Activated T-helper 17 cell treated with anti-CD3 and anti-CD28 coated beads, Interleukin-2, amount 50 U/mL, for 72 hours (primary cell): ENCODE measurements around the gene HIRA. TPM values are rescaled to one million over a fixed set of nuclear protein-coding genes. Genes with fewer than 3 reads are reported as not detected.
A peak's percentile ranks its signal among the peaks of the same experiment; 100 is the strongest.
"Not testable (repeated sequence)": the region's sequence is repeated elsewhere in the genome, so short reads cannot be mapped to it uniquely, and the experiment has no call there.

Experiments used
- ATAC-seq: fragments of 150-1000 bp; cut with Tn5 transposase; replicated peaks from 2 replicates; pipeline ENCODE4 v1.10.0; 2021; ENCODE audit warnings: mild to moderate bottlenecking, moderate library complexity
- H3K27ac Mint-ChIP-seq: one replicate; pipeline ENCODE4 v1.8.0; 2022; ENCODE audit warnings: mixed read lengths
- H3K27me3 Mint-ChIP-seq: one replicate; pipeline ENCODE4 v1.8.0; 2022; ENCODE audit warnings: mixed read lengths
- H3K36me3 Mint-ChIP-seq: one replicate; pipeline ENCODE4 v1.8.0; 2022; ENCODE audit warnings: low read depth, mild to moderate bottlenecking, mixed read lengths
- H3K4me1 Mint-ChIP-seq: one replicate; pipeline ENCODE4 v1.8.0; 2022; ENCODE audit warnings: mixed read lengths
- H3K4me3 Mint-ChIP-seq: one replicate; pipeline ENCODE4 v1.8.0; 2022; ENCODE audit warnings: mild to moderate bottlenecking, mixed read lengths
- H3K9me3 Mint-ChIP-seq: one replicate; pipeline ENCODE4 v1.8.0; 2022; ENCODE audit warnings: mixed read lengths
- total RNA-seq, 2 donors: library from RNA; stranded (reverse); gene quantifications; one replicate each; pipeline ENCODE4 v1.2.3, GENCODE V29; 2022

Gene HIRA
- total RNA-seq, 2 donors from 2014 or later, result 21.4 to 45.6 TPM

DNA sequence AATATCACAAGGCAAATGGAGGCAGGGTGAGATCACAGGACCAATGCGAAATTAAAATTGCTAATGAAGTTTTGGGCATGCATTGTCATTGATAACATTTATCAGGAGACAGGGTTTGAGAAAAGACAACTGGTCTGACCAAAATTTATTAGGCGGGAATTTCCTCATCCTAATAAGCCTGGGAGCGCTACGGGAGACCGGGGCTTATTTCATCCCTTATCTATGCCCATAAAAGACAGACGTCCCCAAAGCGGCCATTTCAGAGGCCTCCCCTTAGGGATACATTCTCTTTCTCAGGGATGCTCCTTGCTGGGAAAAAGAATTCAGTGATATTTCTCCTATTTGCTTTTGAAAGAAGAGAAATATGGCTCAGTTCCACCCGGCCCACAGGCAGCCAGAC, 111.4 kb downstream of the HIRA start:
- ATAC-seq, H3K9me3 Mint-ChIP-seq, H3K27me3 Mint-ChIP-seq, H3K27ac Mint-ChIP-seq, H3K36me3 Mint-ChIP-seq, H3K4me1 Mint-ChIP-seq, H3K4me3 Mint-ChIP-seq: not testable (repeated sequence)

DNA sequence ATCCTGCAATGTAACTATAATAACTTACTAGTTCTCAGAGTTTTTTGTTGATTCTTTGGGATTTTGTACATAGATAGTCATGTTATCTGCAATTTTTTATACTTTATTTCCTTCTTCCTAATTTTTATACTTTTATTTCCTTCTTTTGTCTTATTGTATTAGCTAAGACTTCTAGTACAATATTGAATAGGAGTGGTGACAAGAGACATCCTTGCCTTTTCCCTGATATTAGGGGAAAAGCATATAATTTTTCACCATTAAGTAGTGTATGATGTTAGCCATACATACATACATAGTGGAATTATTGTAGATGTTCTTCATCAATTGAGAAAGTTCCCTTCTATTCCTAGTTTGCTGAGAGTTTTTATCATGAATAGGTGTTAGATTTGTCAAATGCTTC, 112.3 kb downstream of the HIRA start:
- no peak for ATAC-seq
- Mint-ChIP-seq H3K27ac (no peak overlapping the region), H3K9me3 (peaks cover 10% of the 10 kb centered on the region), H3K36me3 (no peaks in the 10 kb centered on the region), H3K4me1 (no peaks in the 10 kb centered on the region), H3K27me3 (no peaks in the 10 kb centered on the region), H3K4me3 (no peak overlapping the region)

DNA sequence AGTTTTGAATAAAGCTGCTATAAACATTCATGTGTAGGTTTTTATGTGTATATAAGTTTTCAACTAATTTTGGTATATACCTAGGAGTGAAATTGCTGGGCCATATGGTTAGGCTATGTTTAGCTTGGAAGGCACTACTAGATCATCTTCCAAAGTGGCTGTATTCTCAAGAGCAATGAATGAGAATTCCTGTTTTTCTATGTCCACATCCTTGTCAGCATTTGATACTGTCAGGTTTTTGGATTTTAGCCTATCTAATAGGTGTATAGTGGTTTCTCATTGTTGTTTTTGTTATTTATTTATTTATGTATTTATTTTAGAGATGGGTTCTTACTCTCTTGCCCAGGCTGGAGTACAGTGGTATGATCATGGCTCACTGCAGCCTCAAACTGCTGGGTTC, 113.7 kb downstream of the HIRA start:
- Mint-ChIP-seq H3K27ac (no peak overlapping the region), H3K27me3 (no peaks in the 10 kb centered on the region), H3K36me3 (no peaks in the 10 kb centered on the region), H3K4me1 (no peaks in the 10 kb centered on the region), H3K4me3 (no peak overlapping the region), H3K9me3 (peaks cover 13% of the 10 kb centered on the region)
- no peak for ATAC-seq

DNA sequence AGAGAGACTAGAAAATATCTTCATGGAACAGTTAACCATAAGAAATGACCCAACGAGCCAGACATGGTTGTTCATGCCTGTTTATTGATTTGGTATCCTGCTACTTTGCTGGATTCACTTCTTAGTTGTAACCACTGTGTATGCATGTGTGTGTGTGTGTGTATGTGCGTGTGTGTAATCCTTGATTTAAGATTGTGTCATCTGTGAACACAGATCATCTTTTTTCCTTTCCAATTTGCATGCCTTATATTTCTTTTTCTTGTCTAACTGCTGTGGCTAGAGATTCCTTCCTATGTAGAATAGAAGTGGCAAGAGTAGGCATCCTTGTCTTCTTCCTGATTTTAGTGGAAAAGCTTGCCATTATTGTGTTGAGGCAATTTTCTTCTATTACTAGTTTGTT, 123.7 kb downstream of the HIRA start:
- H3K36me3 Mint-ChIP-seq, result no peaks in the 10 kb centered on the region
- no peaks in the 10 kb centered on the region for H3K4me1 Mint-ChIP-seq
- no peaks in the 10 kb centered on the region for H3K9me3 Mint-ChIP-seq
- H3K4me3 Mint-ChIP-seq, result no peak overlapping the region
- no peak overlapping the region for H3K27ac Mint-ChIP-seq
- no peak for ATAC-seq
- H3K27me3 Mint-ChIP-seq, result no peaks in the 10 kb centered on the region

DNA sequence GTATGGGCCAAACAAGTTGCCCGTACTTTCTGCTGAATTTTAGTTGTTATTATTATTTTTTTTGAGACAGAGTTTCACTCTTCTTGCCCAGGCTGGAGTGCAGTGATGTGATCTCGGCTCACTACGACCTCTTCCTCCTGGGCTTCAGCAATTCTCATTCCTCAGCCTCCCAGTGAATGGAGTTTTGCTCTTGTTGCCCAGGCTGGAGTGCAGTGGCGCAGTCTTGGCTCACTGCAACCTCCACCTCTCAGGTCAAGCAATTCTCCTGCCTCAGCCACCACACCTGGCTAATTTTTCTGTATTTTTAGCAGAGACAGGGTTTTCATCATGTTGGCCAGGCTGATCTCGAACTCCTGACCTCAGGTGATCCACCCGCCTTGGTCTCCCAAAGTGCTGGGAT, 125.0 kb downstream of the HIRA start:
- not testable (repeated sequence) for H3K36me3 Mint-ChIP-seq, H3K27ac Mint-ChIP-seq, ATAC-seq, H3K4me1 Mint-ChIP-seq, H3K4me3 Mint-ChIP-seq, H3K9me3 Mint-ChIP-seq, H3K27me3 Mint-ChIP-seq

DNA sequence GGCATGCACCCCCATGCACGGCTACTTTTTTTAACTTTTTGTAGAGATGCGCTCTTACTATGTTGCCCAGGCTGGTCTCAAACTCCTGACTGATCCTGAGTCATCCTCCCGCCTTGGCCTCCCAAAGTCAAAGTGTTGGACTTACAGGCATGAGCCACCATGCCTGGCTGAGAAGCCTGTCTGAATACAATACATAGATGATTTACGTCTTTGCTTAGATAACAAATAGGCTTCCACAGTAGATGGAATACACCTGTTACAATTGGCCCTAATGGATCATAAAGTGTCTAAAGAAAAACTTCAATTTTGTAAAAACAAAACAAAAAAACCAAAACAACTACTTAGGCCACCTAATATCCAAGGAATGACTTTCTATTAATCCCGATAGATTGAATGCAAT, 127.0 kb downstream of the HIRA start:
- Mint-ChIP-seq H3K4me1 (no peaks in the 10 kb centered on the region), H3K9me3 (no peaks in the 10 kb centered on the region), H3K27ac (no peak overlapping the region), H3K4me3 (no peak overlapping the region), H3K27me3 (no peaks in the 10 kb centered on the region), H3K36me3 (no peaks in the 10 kb centered on the region)
- no peak for ATAC-seq

DNA sequence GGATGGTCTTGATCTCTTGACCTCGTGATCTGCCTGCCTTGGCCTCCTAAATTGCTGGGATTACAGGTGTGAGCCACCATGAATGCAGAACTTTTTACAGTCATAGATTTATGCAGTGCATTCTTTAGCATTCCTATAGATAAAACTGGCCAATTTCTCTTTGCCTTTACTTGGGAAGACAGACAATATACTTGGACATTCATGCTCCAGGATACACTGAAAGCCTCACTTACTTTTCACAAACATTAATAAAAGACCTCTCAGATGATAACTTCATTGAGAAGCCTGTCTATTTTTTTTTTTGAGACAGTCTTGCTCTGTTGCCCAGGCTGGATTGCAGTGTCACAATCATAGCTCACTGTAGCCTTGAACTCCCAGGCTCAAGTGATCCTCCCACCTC, 127.7 kb downstream of the HIRA start:
- no peak for ATAC-seq
- no peaks in the 10 kb centered on the region for H3K27me3 Mint-ChIP-seq

DNA sequence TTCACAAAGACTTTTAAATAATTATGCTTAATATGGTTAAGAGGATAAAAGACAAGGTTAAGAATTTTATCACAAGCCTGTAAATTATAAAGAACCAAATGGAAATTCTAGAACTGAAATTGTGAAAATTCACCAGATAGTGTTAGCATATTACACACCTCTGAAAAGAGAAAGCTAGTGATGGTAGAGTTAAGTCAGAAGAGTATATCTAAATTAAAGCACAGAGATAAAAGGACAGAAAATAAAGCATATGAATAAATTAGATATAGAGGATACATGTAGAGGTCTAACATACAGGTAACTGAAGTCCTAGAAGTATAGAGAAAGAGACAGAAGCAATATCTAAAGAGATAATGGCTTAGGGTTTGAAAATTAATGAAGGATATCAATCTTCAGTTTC, 135.8 kb downstream of the HIRA start:
- Mint-ChIP-seq H3K27ac (no peak overlapping the region), H3K4me3 (no peak overlapping the region), H3K27me3 (peaks cover 2% of the 10 kb centered on the region), H3K36me3 (no peaks in the 10 kb centered on the region), H3K4me1 (peaks cover 3% of the 10 kb centered on the region), H3K9me3 (no peaks in the 10 kb centered on the region)
- no peak for ATAC-seq

More for the DNA sequence above, 127.7 kb downstream of the HIRA start:
- Mint-ChIP-seq H3K36me3 (no peaks in the 10 kb centered on the region), H3K4me3 (no peak overlapping the region), H3K9me3 (no peaks in the 10 kb centered on the region), H3K27ac (no peak overlapping the region), H3K4me1 (no peaks in the 10 kb centered on the region)

DNA sequence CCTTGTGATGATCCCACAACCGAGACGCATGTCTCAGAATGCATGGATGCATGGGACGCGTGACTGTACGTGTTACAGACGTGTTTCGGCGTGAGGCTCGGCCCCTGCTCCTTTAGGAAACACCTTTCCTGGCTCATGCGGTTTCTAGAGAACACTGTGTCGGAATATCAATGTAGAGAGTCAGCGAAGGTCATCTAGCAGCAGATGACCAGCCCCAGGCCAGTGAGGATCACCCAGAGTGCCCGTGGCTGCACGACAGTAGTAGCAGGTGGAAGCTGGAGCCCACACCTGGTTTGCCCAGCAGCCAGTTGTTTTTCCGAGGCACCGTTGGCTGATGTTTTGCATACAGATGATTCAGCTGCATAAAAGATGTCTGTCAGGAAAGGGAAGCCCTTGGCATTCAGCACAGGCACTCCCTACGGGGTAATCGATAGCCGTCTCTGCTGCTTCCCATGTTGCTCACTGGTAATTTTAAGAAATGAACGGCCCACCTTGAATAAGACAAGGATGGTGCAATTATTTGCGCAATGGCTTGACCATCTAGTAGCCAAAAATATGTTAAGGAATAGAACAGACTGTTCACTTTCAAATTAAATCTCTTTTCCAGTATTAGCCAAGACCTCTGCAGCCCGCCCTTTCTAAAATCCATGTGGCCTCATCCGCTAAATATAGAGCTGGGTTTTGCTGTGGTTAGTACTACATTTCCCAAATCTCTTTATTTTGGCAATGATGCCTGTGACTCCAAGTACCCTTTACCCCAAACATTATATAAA, 138.9 kb downstream of the HIRA start:
- no peaks in the 10 kb centered on the region for H3K9me3 Mint-ChIP-seq
- H3K4me1 Mint-ChIP-seq, result peaks cover 7% of the 10 kb centered on the region
- peak overlapping the region; percentile 81 for H3K4me3 Mint-ChIP-seq
- no peak for ATAC-seq
- peaks cover 12% of the 10 kb centered on the region for H3K27me3 Mint-ChIP-seq
- no peaks in the 10 kb centered on the region for H3K36me3 Mint-ChIP-seq
- H3K27ac Mint-ChIP-seq, result no peak overlapping the region

DNA sequence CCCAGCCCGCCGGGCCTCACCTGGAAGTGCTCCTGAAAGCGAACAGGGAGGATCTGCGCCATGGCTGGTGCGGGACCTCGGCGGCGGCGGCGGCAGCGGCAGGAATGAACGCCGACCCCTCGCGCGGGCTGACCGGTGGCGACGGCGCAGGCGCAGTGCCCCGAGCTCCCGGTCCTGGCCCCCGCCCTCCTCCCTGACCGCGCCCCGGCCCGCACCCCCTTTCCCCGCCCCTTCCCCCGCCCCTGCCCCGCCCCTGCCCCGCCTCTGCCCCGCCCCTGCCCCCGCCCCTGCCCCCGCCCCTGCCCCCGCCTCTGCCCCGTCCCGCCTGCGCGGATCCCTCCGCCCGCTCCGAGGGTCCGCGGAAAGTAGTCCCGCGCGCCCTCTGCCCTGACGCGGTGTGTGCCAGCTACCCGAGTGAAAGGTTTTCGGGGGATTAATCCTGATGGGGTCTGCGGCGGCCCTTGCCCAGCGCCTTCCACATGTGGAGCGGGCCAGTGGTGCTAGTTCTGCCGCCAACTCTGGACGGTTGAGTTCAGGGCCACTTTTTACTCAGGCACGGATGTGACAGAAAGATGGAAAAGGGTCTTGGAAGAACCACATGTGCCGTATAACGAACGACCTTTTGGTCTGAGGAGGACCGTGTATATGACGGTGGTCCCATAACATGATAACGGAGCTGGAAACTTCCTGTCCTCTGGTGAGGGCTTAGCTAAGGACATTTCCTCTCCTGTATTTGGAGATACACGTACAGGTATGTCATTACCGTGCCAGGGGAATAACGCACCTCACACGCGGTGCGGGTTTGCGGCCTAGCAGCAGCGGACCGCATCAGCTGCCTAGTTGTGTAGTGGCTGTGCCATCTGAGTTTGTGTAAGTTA, 139.7 kb downstream of the HIRA start, which contains the start of gene CLTCL1:
Gene CLTCL1, minus strand, starts transcription at position 140 of the 878 bp plus-strand sequence. Its CDS starts 78 bp downstream, at position 62.
- Mint-ChIP-seq H3K36me3 (no peaks in the 10 kb centered on the region), H3K4me3 (peak within 1 kb of the TSS; percentile 83), H3K27ac (peak within 1 kb of the TSS; percentile 72), H3K9me3 (no peaks in the 10 kb centered on the region), H3K27me3 (peaks cover 18% of the 10 kb centered on the region), H3K4me1 (peaks cover 7% of the 10 kb centered on the region)
- ATAC-seq, result peak; percentile 80

DNA sequence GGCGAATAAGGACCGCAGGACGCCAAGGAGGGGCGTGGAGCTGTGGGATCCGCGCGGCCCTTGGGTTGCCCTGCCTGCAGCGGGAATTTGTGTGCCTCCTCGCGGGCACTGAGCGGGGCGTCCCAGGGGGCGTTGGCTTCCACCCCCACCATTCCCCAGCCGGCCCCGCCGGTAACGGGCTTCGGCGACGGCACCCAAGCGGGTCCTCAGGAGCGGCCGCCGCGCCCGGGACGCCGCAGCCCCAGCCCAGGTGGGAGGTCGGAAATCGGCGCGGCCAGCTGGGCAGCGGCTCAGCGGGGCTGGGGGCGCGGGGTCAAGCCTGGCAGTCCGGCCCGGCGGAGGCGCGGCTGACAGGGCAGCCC, 140.3 kb downstream of the HIRA start:
- Mint-ChIP-seq H3K36me3 (no peaks in the 10 kb centered on the region), H3K27me3 (peaks cover 18% of the 10 kb centered on the region), H3K27ac (peak overlapping the region; percentile 72), H3K9me3 (no peaks in the 10 kb centered on the region), H3K4me1 (peaks cover 7% of the 10 kb centered on the region), H3K4me3 (peak overlapping the region; percentile 83)
- peak; percentile 50 for ATAC-seq

DNA sequence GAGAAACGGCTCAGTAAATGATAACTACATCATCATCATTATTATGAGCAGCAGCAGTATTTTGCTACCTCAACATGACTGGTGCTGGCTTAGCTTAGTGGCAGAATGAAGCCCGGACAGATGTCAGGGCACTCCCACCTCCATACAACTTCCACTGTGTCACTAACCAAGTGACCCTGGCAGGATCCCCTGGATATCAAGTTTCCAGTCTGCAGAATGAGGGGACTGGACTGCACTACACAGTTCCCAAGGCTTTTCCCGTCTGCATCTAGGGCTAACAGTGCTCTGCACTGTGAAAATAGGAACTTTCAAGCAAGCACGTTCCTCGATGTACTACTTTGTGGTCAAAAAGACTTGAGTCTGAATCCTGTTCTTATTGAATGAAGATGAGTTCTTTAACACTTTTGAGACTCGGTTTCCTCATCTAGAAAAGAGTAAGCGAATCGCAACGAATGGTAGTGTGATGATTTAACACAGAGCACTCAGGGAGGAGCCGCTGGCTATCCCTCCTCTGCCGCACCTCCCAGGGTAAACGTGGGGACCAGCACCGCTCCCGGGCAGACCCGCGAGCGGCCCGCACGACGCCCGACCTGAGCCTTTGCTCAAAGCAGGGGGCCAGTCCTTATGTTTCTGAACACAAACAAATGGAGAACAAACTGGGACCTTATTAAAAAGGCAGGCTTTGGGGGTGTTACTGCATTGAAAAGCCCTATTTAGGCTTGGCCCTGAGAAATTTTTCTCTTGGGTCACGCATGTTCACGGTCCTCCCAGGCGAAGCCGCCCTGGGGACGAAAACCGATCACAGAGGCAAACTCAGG, 140.9 kb downstream of the HIRA start:
- H3K36me3 Mint-ChIP-seq, result no peaks in the 10 kb centered on the region
- peak overlapping the region; percentile 72 for H3K27ac Mint-ChIP-seq
- H3K4me1 Mint-ChIP-seq, result peaks cover 7% of the 10 kb centered on the region
- H3K9me3 Mint-ChIP-seq, result no peaks in the 10 kb centered on the region
- ATAC-seq, result peak; percentile 19
- H3K27me3 Mint-ChIP-seq, result peaks cover 18% of the 10 kb centered on the region
- H3K4me3 Mint-ChIP-seq, result peak overlapping the region; percentile 83

DNA sequence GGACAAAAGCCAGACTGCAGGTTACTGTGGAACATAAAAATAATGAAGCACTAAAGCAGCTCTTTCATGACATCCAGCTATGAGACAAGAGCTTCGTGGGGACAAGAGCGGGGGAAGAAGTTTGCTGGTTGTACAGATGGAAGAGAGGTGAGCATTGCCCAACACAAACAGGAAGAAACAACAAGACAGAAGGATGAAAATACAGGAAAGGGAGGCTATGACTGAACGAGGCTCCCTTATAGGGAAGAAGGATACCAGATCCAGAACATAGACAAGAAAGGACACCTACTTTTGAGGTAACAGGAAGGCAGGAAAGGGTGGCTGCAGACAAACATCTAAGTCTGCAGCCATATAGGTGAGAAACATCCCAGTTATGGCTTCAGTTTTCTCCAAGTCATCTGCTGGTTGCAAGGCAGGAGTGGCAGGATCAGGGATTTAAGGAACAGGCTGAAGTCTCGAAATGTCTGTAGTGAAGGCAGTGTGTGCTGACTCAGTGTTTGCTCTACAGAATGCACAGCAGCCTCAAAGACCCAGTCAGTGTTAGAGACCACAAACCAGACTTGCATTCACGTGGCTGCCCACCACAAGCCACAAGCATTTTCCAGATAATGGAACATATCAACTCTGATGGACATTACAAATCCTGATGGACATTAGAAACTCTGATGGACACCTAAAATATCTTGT, 141.9 kb downstream of the HIRA start:
- Mint-ChIP-seq H3K27ac (no peak overlapping the region), H3K4me3 (peak overlapping the region; percentile 17), H3K27me3 (peaks cover 18% of the 10 kb centered on the region), H3K36me3 (no peaks in the 10 kb centered on the region), H3K4me1 (peaks cover 7% of the 10 kb centered on the region), H3K9me3 (no peaks in the 10 kb centered on the region)
- no peak for ATAC-seq

DNA sequence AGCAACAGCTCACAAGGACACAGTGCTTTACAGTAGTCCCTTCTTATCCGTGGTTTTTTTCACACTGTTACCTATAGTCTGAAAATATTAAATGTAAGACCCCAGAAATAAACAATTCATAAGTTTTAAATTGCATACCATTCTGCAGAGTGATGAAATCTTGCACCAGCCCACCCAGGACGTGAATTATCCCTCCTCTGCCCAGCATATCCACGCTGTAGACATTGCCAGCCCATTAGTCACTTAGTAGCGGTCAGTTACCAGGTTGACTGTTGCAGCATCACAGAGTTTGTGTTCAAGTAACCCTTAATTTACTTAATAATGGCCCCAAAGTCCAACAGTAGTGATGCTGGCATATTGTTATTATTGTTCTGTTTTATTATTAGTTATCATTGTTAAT, 143.6 kb downstream of the HIRA start:
- peaks cover 7% of the 10 kb centered on the region for H3K4me1 Mint-ChIP-seq
- H3K36me3 Mint-ChIP-seq, result no peaks in the 10 kb centered on the region
- ATAC-seq, result no peak
- no peak overlapping the region for H3K4me3 Mint-ChIP-seq
- H3K27ac Mint-ChIP-seq, result no peak overlapping the region
- no peaks in the 10 kb centered on the region for H3K9me3 Mint-ChIP-seq
- H3K27me3 Mint-ChIP-seq, result peaks cover 18% of the 10 kb centered on the region
